Upper lobe of left lung (tissue), 4 donors: ENCODE measurements around the gene RPL9.

Experiments used
- CTCF ChIP-seq, 6 experiments: fragments of 450-650 bp in 4 of 6; fragments of 200-600 bp in 2 of 6; sonication (generic) in 2 of 6; IDR thresholded peaks; one replicate each; pipeline ENCODE4 v1.5.1; 2016 to 2019; ENCODE audit warnings: antibody characterized with exemption in 6 of 6
- EP300 ChIP-seq, 4 donors: sonication (generic); formaldehyde crosslinking; IDR thresholded peaks; one replicate each; pipeline ENCODE4 v1.5.1; 2017; ENCODE audit warnings: antibody characterized with exemption in 4 of 4, control low read depth in 2 of 4
- POLR2A ChIP-seq, 4 donors: fragments of 450-650 bp; IDR thresholded peaks; one replicate each; pipeline ENCODE4 v1.5.1; 2016 to 2017; ENCODE audit warnings: antibody characterized with exemption in 4 of 4, mild to moderate bottlenecking in 2 of 4

GRCh38 chr4:39505581-39505980, 46.9 kb upstream of the RPL9 start:
- TF ChIP-seq CTCF (IDR thresholded peaks at IDR 0.05) (no peak), POLR2A (IDR thresholded peaks at IDR 0.05) (no peak), EP300 (IDR thresholded peaks at IDR 0.05) (no peak)
